ENCODE measurements around the gene NKRF.

Gene NKRF

GRCh38 chrX:119606280-119607017, at the start of gene NKRF:
NKRF (minus strand) TSS chrX:119606424.
- Mint-ChIP-seq H3K27me3 (ENCODE audit: low read depth) (no peaks in the 10 kb centered on the region), H3K27ac (peak within 1 kb of the TSS; percentile 94 to 97 (median 96)), H3K4me3 (peak within 1 kb of the TSS; percentile 96 to 99 (median 97)), H3K9me3 (peaks cover 7% of the 10 kb centered on the region), H3K36me3 (ENCODE audit: low read depth) (peaks cover 4% of the 10 kb centered on the region), H3K4me1 (peaks cover 19% of the 10 kb centered on the region)
- no peak for TF ChIP-seq CTCF (IDR thresholded peaks at IDR 0.05; ENCODE audit: unreplicated experiment in 3 of 3)

DNA sequence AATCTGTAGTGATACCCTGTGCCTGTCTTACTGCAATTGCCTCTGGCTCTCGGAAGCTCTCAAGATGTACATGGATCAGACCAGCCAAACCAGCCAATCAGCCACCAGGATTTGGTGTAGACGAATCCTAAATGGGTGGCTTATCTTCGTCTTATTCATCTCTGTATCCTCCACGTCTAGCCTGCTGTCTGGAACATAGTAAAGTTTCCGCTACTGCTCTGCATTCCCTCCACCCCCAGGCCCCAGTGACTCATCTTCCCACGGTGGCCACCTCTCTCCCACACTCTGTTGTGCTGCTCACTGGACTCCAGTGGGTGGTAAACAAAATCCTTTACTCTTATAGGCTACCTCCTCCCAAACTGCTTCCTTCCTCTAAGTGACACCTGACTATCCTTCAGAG, 48.9 kb upstream of the NKRF start:
- no peak for TF ChIP-seq CTCF (IDR thresholded peaks at IDR 0.05; ENCODE audit: unreplicated experiment in 3 of 3)
- Mint-ChIP-seq H3K27ac (peak overlapping the region; percentile 96 to 99 (median 98)), H3K9me3 (peaks cover 19% of the 10 kb centered on the region), H3K36me3 (ENCODE audit: low read depth) (peaks cover 54% of the 10 kb centered on the region), H3K4me3 (peak overlapping the region in 2 of 3 experiments; percentile 53 to 58), H3K4me1 (peaks cover 17% of the 10 kb centered on the region), H3K27me3 (ENCODE audit: low read depth) (no peaks in the 10 kb centered on the region)

DNA sequence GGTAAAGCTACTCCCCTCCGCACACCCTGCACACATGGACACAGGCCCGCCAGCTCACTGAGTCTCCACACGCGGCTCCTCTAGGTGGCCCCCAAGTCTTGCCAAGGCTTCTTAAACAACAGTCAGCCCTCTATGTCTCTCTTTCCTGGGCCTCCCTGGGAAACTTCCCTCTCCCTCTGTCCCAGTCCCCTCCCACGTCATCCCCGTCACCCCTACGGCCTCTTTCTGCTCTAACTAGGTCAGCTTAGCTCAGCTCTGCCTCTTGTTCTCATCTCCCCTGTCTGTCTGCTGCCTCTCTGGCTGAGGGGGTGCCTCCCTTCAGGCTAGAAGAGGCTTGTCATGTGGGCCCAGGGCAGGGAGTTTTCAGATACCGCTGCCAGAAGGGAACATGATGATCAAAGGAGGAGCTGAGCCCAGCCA, 47.9 kb upstream of the NKRF start:
- Mint-ChIP-seq H3K9me3 (peaks cover 18% of the 10 kb centered on the region), H3K36me3 (ENCODE audit: low read depth) (peaks cover 51% of the 10 kb centered on the region), H3K4me1 (peaks cover 17% of the 10 kb centered on the region), H3K27me3 (ENCODE audit: low read depth) (no peaks in the 10 kb centered on the region), H3K4me3 (peak overlapping the region in 2 of 3 experiments; percentile 7 to 26), H3K27ac (peak overlapping the region; percentile 97 to 99 (median 98))
- peak; percentile 14 to 30 (median 17) for TF ChIP-seq CTCF (IDR thresholded peaks at IDR 0.05; ENCODE audit: unreplicated experiment in 3 of 3)

- peaks cover 5% of the 10 kb centered on the region for H3K9me3 Mint-ChIP-seq
- no peak for TF ChIP-seq CTCF (IDR thresholded peaks at IDR 0.05; ENCODE audit: unreplicated experiment in 3 of 3)
- no peaks in the 10 kb centered on the region for H3K27me3 Mint-ChIP-seq (ENCODE audit: low read depth)
- H3K27ac Mint-ChIP-seq, result no peak overlapping the region
- peaks cover 36% of the 10 kb centered on the region for H3K36me3 Mint-ChIP-seq (ENCODE audit: low read depth)
- H3K4me3 Mint-ChIP-seq, result no peak overlapping the region
- H3K4me1 Mint-ChIP-seq, result no peaks in the 10 kb centered on the region
Measured at GRCh38 chrX:119648421-119648775, 42.2 kb upstream of the NKRF start.

DNA sequence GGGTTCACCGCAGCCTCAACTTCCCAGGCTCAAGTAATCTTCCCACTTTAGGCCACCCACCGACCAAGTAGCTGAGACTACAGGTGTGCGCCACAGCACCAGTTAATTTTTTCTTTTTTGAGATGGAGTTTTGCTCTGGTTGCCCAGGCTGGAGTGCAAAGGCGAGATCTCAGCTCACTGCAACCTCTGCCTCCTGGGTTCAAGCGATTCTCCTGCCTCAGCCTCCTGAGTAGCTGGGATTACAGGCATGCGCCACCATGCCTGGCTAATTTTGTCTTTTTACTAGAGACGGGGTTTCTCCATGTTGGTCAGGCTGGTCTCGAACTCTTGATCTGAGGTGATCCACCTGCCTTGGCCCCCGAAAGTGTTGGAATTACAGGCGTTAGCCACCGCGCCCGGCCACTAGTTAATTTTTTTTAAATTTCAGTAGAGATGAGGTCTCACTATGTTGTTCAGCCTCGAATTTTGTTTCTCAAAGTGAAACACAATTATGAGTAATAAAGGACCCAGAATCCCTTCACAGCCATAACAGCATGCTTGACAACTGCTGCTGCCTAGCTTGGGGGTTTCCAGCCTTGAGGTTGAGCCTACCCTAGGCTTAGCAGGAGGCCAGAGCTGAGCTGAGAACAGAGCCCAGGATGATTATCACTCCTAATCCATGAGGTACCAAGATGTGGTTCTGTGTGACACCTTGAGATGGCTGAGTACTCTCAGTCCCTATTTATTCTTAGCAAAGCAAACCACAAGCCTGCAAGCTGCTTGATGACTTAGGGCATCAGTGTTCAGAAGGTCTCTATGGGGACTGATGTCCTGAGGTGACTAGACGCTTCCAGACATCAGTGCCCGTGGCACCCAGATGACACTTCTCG, 41.6 kb upstream of the NKRF start:
- no peak overlapping the region for H3K4me3 Mint-ChIP-seq
- H3K36me3 Mint-ChIP-seq (ENCODE audit: low read depth), result peaks cover 36% of the 10 kb centered on the region
- H3K4me1 Mint-ChIP-seq, result no peaks in the 10 kb centered on the region
- H3K27me3 Mint-ChIP-seq (ENCODE audit: low read depth), result no peaks in the 10 kb centered on the region
- H3K27ac Mint-ChIP-seq, result no peak overlapping the region
- H3K9me3 Mint-ChIP-seq, result peaks cover 3% of the 10 kb centered on the region
- no peak for TF ChIP-seq CTCF (IDR thresholded peaks at IDR 0.05; ENCODE audit: unreplicated experiment in 3 of 3)
